Activated CD4-positive, alpha-beta T cell treated with anti-CD3 and anti-CD28 coated beads for 48 hours (primary cell): ENCODE data around the gene KRCC1.

ENCODE experiments used
- DNase-seq: peaks from one replicate; pipeline ENCODE4 v3.0.0-alpha.2; 2020

KRCC1 gene

GRCh38 chr2:88055371-88056128 is at the start of gene KRCC1:
TSS of gene KRCC1 (minus strand) at chr2:88055783. CDS start at chr2:88028563, 27,220 bp downstream.
- DNase-seq, result peak; percentile 94

GRCh38 chr2:88100489-88100858 is 44.9 kb upstream of the KRCC1 start:
- no peak for DNase-seq

- DNase-seq, result peak; percentile 11
These were observed 44.4 kb upstream of the KRCC1 start for GRCh38 chr2:88099798-88100488.

- no peak for DNase-seq
These were observed 42.9 kb upstream of the KRCC1 start for GRCh38 chr2:88098558-88098900.

- no peak for DNase-seq
These were observed 42.4 kb upstream of the KRCC1 start for GRCh38 chr2:88097891-88098557.

- DNase-seq, result no peak
These were observed 41.6 kb upstream of the KRCC1 start for GRCh38 chr2:88097192-88097591.

GRCh38 chr2:88096708-88097107 is 41.1 kb upstream of the KRCC1 start:
- DNase-seq, result no peak

GRCh38 chr2:88095022-88095421 is 39.4 kb upstream of the KRCC1 start:
- DNase-seq, result no peak

GRCh38 chr2:88092773-88093172 is 37.2 kb upstream of the KRCC1 start:
- no peak for DNase-seq

GRCh38 chr2:88091943-88092342 is 36.4 kb upstream of the KRCC1 start:
- no peak for DNase-seq

- DNase-seq, result peak; percentile 54
These were observed 35.1 kb upstream of the KRCC1 start for GRCh38 chr2:88090446-88091283.

- DNase-seq, result no peak
These were observed 33.4 kb upstream of the KRCC1 start for GRCh38 chr2:88088999-88089398.

GRCh38 chr2:88087763-88088162 is 32.2 kb upstream of the KRCC1 start:
- no peak for DNase-seq

- no peak for DNase-seq
These were observed 31.5 kb upstream of the KRCC1 start for GRCh38 chr2:88087073-88087472.

- no peak for DNase-seq
These were observed 30.8 kb upstream of the KRCC1 start for GRCh38 chr2:88086401-88086800.

GRCh38 chr2:88085602-88086001 is 30.0 kb upstream of the KRCC1 start:
- no peak for DNase-seq

- no peak for DNase-seq
These were observed 29.5 kb upstream of the KRCC1 start for GRCh38 chr2:88085099-88085498.

GRCh38 chr2:88082781-88083180 is 27.2 kb upstream of the KRCC1 start:
- DNase-seq, result no peak

- DNase-seq, result no peak
These were observed 26.5 kb upstream of the KRCC1 start for GRCh38 chr2:88081924-88082608.

GRCh38 chr2:88080545-88080944 is 25.0 kb upstream of the KRCC1 start:
- no peak for DNase-seq

- no peak for DNase-seq
These were observed 23.1 kb upstream of the KRCC1 start for GRCh38 chr2:88078643-88079172.

GRCh38 chr2:88077080-88077479 is 21.5 kb upstream of the KRCC1 start:
- DNase-seq, result no peak
